ENCODE results near the gene CCDC107. TPM values are rescaled to one million over a fixed set of nuclear protein-coding genes. Genes with fewer than 3 reads are reported as not detected.
A peak's percentile ranks its signal among the peaks of the same experiment; 100 is the strongest.

Gene CCDC107
- total and polyA plus RNA-seq, 2 of the 13 experiments (the other 11 are each of a cell fraction or from before 2014, with no cell fraction given), result 7.1 to 15.2 TPM

DNA sequence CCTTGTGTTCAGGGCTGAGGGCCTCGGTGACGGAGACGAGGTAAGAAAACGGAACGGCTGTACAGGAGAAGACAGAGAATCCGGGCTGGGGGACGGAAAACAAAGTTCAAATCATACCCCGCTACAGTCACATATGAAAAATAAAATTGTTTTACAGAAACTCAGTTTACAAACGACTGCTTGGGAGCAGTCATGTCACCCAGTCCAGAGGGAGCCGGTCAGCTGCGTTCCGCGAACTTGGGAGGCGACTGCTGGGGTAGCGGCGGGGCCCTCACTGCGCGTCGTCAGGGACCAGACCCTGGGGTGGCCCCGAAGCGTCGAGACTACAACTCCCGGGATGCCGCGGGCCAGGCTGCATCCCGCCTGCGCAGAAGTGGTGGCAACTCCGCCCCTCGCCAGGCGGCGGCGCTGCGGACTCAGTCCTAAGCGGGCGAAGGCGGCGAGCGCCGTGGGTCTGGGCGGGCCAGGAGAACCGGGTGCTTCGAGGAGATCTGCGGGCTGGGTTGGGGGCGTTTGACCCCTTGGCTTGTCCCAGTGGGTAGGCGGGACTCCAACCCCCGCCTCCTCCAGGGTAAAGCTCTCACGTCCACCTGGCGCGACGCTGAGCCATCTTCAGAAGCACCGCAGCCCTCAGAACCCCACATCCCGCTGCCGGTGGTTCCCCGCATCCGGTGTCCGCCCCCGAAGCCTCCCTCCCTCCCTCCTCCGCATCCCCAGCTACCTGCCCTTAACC, 11.4 kb upstream of the CCDC107 start (continued):
- TF ChIP-seq, protein P1, sequence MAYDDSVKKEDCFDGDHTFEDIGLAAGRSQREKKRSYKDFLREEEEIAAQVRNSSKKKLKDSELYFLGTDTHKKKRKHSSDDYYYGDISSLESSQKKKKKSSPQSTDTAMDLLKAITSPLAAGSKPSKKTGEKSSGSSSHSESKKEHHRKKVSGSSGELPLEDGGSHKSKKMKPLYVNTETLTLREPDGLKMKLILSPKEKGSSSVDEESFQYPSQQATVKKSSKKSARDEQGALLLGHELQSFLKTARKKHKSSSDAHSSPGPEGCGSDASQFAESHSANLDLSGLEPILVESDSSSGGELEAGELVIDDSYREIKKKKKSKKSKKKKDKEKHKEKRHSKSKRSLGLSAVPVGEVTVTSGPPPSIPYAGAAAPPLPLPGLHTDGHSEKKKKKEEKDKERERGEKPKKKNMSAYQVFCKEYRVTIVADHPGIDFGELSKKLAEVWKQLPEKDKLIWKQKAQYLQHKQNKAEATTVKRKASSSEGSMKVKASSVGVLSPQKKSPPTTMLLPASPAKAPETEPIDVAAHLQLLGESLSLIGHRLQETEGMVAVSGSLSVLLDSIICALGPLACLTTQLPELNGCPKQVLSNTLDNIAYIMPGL (CRISPR knock-in tag; IDR thresholded peaks at IDR 0.05; ENCODE audit: borderline replicate concordance in 1 of 2, low read depth in 1 of 2), result peak; percentile 74 to 93
- TF ChIP-seq, protein P2, sequence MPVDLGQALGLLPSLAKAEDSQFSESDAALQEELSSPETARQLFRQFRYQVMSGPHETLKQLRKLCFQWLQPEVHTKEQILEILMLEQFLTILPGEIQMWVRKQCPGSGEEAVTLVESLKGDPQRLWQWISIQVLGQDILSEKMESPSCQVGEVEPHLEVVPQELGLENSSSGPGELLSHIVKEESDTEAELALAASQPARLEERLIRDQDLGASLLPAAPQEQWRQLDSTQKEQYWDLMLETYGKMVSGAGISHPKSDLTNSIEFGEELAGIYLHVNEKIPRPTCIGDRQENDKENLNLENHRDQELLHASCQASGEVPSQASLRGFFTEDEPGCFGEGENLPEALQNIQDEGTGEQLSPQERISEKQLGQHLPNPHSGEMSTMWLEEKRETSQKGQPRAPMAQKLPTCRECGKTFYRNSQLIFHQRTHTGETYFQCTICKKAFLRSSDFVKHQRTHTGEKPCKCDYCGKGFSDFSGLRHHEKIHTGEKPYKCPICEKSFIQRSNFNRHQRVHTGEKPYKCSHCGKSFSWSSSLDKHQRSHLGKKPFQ (CRISPR knock-in tag; IDR thresholded peaks at IDR 0.05; ENCODE audit: insufficient replicate concordance), result peak; percentile 31
- TF ChIP-seq ZNF383 (CRISPR knock-in tag; IDR thresholded peaks at IDR 0.05; ENCODE audit: borderline replicate concordance) (no peak), DNMT3B (CRISPR knock-in tag; conservative IDR thresholded peaks at IDR 0.05) (no peak), NR2C2 (CRISPR knock-in tag; IDR thresholded peaks at IDR 0.05; ENCODE audit: borderline replicate concordance) (peak; percentile 23; the same call in 1 of the 2 replicates), ZNF17 (CRISPR knock-in tag; IDR thresholded peaks at IDR 0.05) (no peak), ZNF761 (CRISPR knock-in tag; conservative IDR thresholded peaks at IDR 0.05) (0 out of 2 replicates have a peak, but pooled peaks have one; percentile 29), GTF3A (CRISPR knock-in tag; conservative IDR thresholded peaks at IDR 0.05) (0 out of 2 replicates have a peak, but pooled peaks have one; percentile 52), ESRRA (CRISPR knock-in tag; IDR thresholded peaks at IDR 0.05; ENCODE audit: low read depth) (peak; percentile 29; the same call in 1 of the 2 replicates), HHEX (CRISPR knock-in tag; IDR thresholded peaks at IDR 0.05) (no peak), ZNF143 (CRISPR knock-in tag; IDR thresholded peaks at IDR 0.05) (peak; percentile 97), MTF2 (CRISPR knock-in tag; IDR thresholded peaks at IDR 0.05; ENCODE audit: borderline replicate concordance) (0 out of 2 replicates have a peak, but pooled peaks have one; percentile 28), ZNF431 (CRISPR knock-in tag; IDR thresholded peaks at IDR 0.05; ENCODE audit: borderline replicate concordance, low read depth) (no peak), ZZZ3 (CRISPR knock-in tag; IDR thresholded peaks at IDR 0.05; ENCODE audit: borderline replicate concordance) (no peak), PHF20 (CRISPR knock-in tag; IDR thresholded peaks at IDR 0.05) (peak; percentile 31; the same call in 1 of the 2 replicates), ZNF674 (CRISPR knock-in tag; IDR thresholded peaks at IDR 0.05; ENCODE audit: low read depth) (no peak), ZNF207 (IDR thresholded peaks at IDR 0.05; ENCODE audit: borderline replicate concordance) (no peak), ZNF136 (CRISPR knock-in tag; IDR thresholded peaks at IDR 0.05; ENCODE audit: low read depth) (peak; percentile 38; the same call in 1 of the 2 replicates)
- TF ChIP-seq, protein P3, sequence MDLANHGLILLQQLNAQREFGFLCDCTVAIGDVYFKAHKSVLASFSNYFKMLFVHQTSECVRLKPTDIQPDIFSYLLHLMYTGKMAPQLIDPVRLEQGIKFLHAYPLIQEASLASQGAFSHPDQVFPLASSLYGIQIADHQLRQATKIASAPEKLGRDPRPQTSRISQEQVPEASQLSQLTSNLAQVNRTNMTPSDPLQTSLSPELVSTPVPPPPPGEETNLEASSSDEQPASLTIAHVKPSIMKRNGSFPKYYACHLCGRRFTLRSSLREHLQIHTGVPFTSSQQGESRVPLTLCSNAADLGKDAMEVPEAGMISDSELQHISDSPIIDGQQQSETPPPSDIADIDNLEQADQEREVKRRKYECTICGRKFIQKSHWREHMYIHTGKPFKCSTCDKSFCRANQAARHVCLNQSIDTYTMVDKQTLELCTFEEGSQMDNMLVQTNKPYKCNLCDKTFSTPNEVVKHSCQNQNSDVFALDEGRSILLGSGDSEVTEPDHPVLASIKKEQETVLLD (CRISPR knock-in tag; IDR thresholded peaks at IDR 0.05; ENCODE audit: low read depth), result no peak
- TF ChIP-seq, protein P4, sequence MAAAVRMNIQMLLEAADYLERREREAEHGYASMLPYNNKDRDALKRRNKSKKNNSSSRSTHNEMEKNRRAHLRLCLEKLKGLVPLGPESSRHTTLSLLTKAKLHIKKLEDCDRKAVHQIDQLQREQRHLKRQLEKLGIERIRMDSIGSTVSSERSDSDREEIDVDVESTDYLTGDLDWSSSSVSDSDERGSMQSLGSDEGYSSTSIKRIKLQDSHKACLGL (CRISPR knock-in tag; IDR thresholded peaks at IDR 0.05), result no peak
- TF ChIP-seq, protein P5, sequence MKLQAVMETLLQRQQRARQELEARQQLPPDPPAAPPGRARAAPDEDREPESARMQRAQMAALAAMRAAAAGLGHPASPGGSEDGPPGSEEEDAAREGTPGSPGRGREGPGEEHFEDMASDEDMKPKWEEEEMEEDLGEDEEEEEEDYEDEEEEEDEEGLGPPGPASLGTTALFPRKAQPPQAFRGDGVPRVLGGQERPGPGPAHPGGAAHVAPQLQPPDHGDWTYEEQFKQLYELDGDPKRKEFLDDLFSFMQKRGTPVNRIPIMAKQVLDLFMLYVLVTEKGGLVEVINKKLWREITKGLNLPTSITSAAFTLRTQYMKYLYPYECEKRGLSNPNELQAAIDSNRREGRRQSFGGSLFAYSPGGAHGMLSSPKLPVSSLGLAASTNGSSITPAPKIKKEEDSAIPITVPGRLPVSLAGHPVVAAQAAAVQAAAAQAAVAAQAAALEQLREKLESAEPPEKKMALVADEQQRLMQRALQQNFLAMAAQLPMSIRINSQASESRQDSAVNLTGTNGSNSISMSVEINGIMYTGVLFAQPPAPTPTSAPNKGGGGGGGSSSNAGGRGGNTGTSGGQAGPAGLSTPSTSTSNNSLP (IDR thresholded peaks at IDR 0.05; ENCODE audit: low read depth, low read length), result 0 out of 2 replicates have a peak, but pooled peaks have one; percentile 24
